ENCODE data around the gene BANK1.

BANK1 gene

GRCh38 chr4:101987623-101988243, 197.2 kb downstream of the BANK1 start:
- no peak overlapping the region for H3K4me3 ChIP-seq (ENCODE audit: low read length)
- DNase-seq (ENCODE audit: low read depth, low spot score): no peak

GRCh38 chr4:101989551-101989950, 199.0 kb downstream of the BANK1 start:
- no peak for DNase-seq (ENCODE audit: low read depth, low spot score)
- no peak overlapping the region for H3K4me3 ChIP-seq (ENCODE audit: low read length)

- no peak for DNase-seq (ENCODE audit: low read depth, low spot score)
- H3K4me3 ChIP-seq (ENCODE audit: low read length): no peak overlapping the region
Observed at GRCh38 chr4:101992446-101992845, 201.9 kb downstream of the BANK1 start.

- DNase-seq (ENCODE audit: low read depth, low spot score): no peak
- no peak overlapping the region for H3K4me3 ChIP-seq (ENCODE audit: low read length)
Observed at GRCh38 chr4:101993002-101993841, 202.7 kb downstream of the BANK1 start.

GRCh38 chr4:101993842-101994775, 203.6 kb downstream of the BANK1 start:
- H3K4me3 ChIP-seq (ENCODE audit: low read length): no peak overlapping the region
- DNase-seq (ENCODE audit: low read depth, low spot score): no peak

GRCh38 chr4:102007959-102008425, 217.5 kb downstream of the BANK1 start:
- DNase-seq (ENCODE audit: low read depth, low spot score): peak; percentile 36
- no peak overlapping the region for H3K4me3 ChIP-seq (ENCODE audit: low read length)

- H3K4me3 ChIP-seq (ENCODE audit: low read length): no peak overlapping the region
- no peak for DNase-seq (ENCODE audit: low read depth, low spot score)
Observed at GRCh38 chr4:102008711-102009110, 218.2 kb downstream of the BANK1 start.

- no peak for DNase-seq (ENCODE audit: low read depth, low spot score)
- H3K4me3 ChIP-seq (ENCODE audit: low read length): no peak overlapping the region
Observed at GRCh38 chr4:102022343-102022742, 231.8 kb downstream of the BANK1 start.

- DNase-seq (ENCODE audit: low read depth, low spot score): no peak
- no peak overlapping the region for H3K4me3 ChIP-seq (ENCODE audit: low read length)
Observed at GRCh38 chr4:102027961-102028360, 237.4 kb downstream of the BANK1 start.

GRCh38 chr4:102031406-102031805, 240.9 kb downstream of the BANK1 start:
- DNase-seq (ENCODE audit: low read depth, low spot score): no peak
- H3K4me3 ChIP-seq (ENCODE audit: low read length): no peak overlapping the region

GRCh38 chr4:102036016-102036415, 245.5 kb downstream of the BANK1 start:
- DNase-seq (ENCODE audit: low read depth, low spot score): no peak
- no peak overlapping the region for H3K4me3 ChIP-seq (ENCODE audit: low read length)

- H3K4me3 ChIP-seq (ENCODE audit: low read length): no peak overlapping the region
- no peak for DNase-seq (ENCODE audit: low read depth, low spot score)
Observed at GRCh38 chr4:102036619-102037376, 246.3 kb downstream of the BANK1 start.

- no peak for DNase-seq (ENCODE audit: low read depth, low spot score)
- no peak overlapping the region for H3K4me3 ChIP-seq (ENCODE audit: low read length)
Observed at GRCh38 chr4:102037566-102037965, 247.0 kb downstream of the BANK1 start.

GRCh38 chr4:102042871-102043802, 252.6 kb downstream of the BANK1 start:
- DNase-seq (ENCODE audit: low read depth, low spot score): no peak

GRCh38 chr4:102047616-102048015, 257.1 kb downstream of the BANK1 start:
- no peak for DNase-seq (ENCODE audit: low read depth, low spot score)
- no peak overlapping the region for H3K4me3 ChIP-seq (ENCODE audit: low read length)

More at GRCh38 chr4:102042871-102043802, 252.6 kb downstream of the BANK1 start:
- no peak overlapping the region for H3K4me3 ChIP-seq (ENCODE audit: low read length)

GRCh38 chr4:102055805-102056204, 265.3 kb downstream of the BANK1 start:
- no peak overlapping the region for H3K4me3 ChIP-seq (ENCODE audit: low read length)
- no peak for DNase-seq (ENCODE audit: low read depth, low spot score)

GRCh38 chr4:102057122-102057521, 266.6 kb downstream of the BANK1 start:
- DNase-seq (ENCODE audit: low read depth, low spot score): no peak
- no peak overlapping the region for H3K4me3 ChIP-seq (ENCODE audit: low read length)

- H3K4me3 ChIP-seq (ENCODE audit: low read length): no peak overlapping the region
- DNase-seq (ENCODE audit: low read depth, low spot score): no peak
Observed at GRCh38 chr4:102061133-102061532, 270.6 kb downstream of the BANK1 start.

Data from Jurkat, Clone E6-1 (cell line).